Trophoblast cell (in vitro differentiated cells and primary cell): ENCODE data around the gene PCDHGB6.
A peak's percentile ranks its signal among the peaks of the same experiment; 100 is the strongest.

Source experiments
- DNase-seq, 2 donors: peaks; one replicate each; pipeline ENCODE4 v3.0.0-alpha.2; 2016
- H2AFZ ChIP-seq: 2 replicates; pipeline ENCODE4 v1.6.1; 2013; ENCODE audit warnings: low read length, moderate library complexity, mild to moderate bottlenecking; ENCODE audit not compliant: insufficient read depth, poor library complexity
- H2AK5ac ChIP-seq: 2 replicates; pipeline ENCODE4 v1.6.1; 2013; ENCODE audit warnings: mild to moderate bottlenecking, low read length
- H2BK120ac ChIP-seq: 2 replicates; pipeline ENCODE4 v1.6.1; 2013; ENCODE audit warnings: low read length, mild to moderate bottlenecking, moderate library complexity; ENCODE audit not compliant: insufficient read depth, poor library complexity
- H2BK12ac ChIP-seq: 2 replicates; pipeline ENCODE4 v1.6.1; 2013; ENCODE audit warnings: mild to moderate bottlenecking, low read length, moderate library complexity
- H2BK5ac ChIP-seq: 2 replicates; pipeline ENCODE4 v1.6.1; 2013; ENCODE audit warnings: low read length, low read depth, moderate library complexity, mild to moderate bottlenecking; ENCODE audit not compliant: poor library complexity
- H3K14ac ChIP-seq: 2 replicates; pipeline ENCODE4 v1.6.1; 2013; ENCODE audit warnings: mild to moderate bottlenecking, low read length
- H3K18ac ChIP-seq: 2 replicates; pipeline ENCODE4 v1.6.1; 2013; ENCODE audit warnings: mild to moderate bottlenecking, low read length
- H3K23ac ChIP-seq: 2 replicates; pipeline ENCODE4 v1.6.1; 2013; ENCODE audit warnings: low read length
- H3K27ac ChIP-seq: 2 replicates; pipeline ENCODE4 v1.5.1; 2013; ENCODE audit warnings: low read depth, mild to moderate bottlenecking, inconsistent platforms, low read length, moderate library complexity
- H3K27me3 ChIP-seq: 2 replicates; pipeline ENCODE4 v1.6.1; 2013; ENCODE audit warnings: inconsistent platforms, mild to moderate bottlenecking, low read length, moderate library complexity; ENCODE audit not compliant: insufficient read depth
- H3K36me3 ChIP-seq, 2 experiments: 1 replicate in 1 of 2; 2 replicates in 1 of 2; pipeline ENCODE4 v1.6.1; 2013; ENCODE audit warnings: low read length in 2 of 2, mild to moderate bottlenecking in 2 of 2, moderate library complexity in 1 of 2; ENCODE audit not compliant: insufficient read depth in 2 of 2, control insufficient read depth in 1 of 2
- H3K4ac ChIP-seq: 2 replicates; pipeline ENCODE4 v1.6.1; 2013; ENCODE audit warnings: low read depth, mild to moderate bottlenecking, low read length, moderate library complexity
- H3K4me1 ChIP-seq, 2 experiments: 1 replicate in 1 of 2; 2 replicates in 1 of 2; pipeline ENCODE4 v1.6.1; 2013; ENCODE audit warnings: low read length in 2 of 2, mild to moderate bottlenecking in 2 of 2, moderate library complexity in 1 of 2; ENCODE audit not compliant: insufficient read depth in 2 of 2, control insufficient read depth in 1 of 2
- H3K4me2 ChIP-seq: 2 replicates; pipeline ENCODE4 v1.6.1; 2013; ENCODE audit warnings: inconsistent platforms, mild to moderate bottlenecking, low read length, moderate library complexity
- H3K4me3 ChIP-seq: 2 replicates; pipeline ENCODE4 v1.5.1; 2013; ENCODE audit warnings: mild to moderate bottlenecking, low read depth, low read length, inconsistent platforms
- H3K79me1 ChIP-seq: one replicate; pipeline ENCODE4 v1.6.1; 2013; ENCODE audit warnings: low read length
- H3K79me2 ChIP-seq: 2 replicates; pipeline ENCODE4 v1.6.1; 2013; ENCODE audit warnings: low read length, mild to moderate bottlenecking; ENCODE audit not compliant: control insufficient read depth, insufficient read depth, poor library complexity
- H3K9ac ChIP-seq: 2 replicates; pipeline ENCODE4 v1.6.1; 2013; ENCODE audit warnings: mild to moderate bottlenecking, low read length
- H3K9me3 ChIP-seq: 2 replicates; pipeline ENCODE4 v1.6.1; 2013; ENCODE audit warnings: low read depth, mild to moderate bottlenecking, control low read depth, inconsistent platforms, low read length; ENCODE audit not compliant: insufficient read depth
- H4K12ac ChIP-seq: 2 replicates; pipeline ENCODE4 v1.6.1; 2013; ENCODE audit warnings: low read depth, mild to moderate bottlenecking, low read length, moderate library complexity
- H4K8ac ChIP-seq: 2 replicates; pipeline ENCODE4 v1.6.1; 2013; ENCODE audit warnings: low read depth, mild to moderate bottlenecking, low read length, moderate library complexity
- H4K91ac ChIP-seq: one replicate; pipeline ENCODE4 v1.6.1; 2013; ENCODE audit warnings: low read depth, mild to moderate bottlenecking, low read length, moderate library complexity
- WGBS: extraction: QIAGEN DNeasy Blood & Tissue Kit; methylation state at CpG from one replicate; pipeline ENCODE4 v1.1.7; 2013; ENCODE audit warnings: missing lambda C conversion rate; ENCODE audit not compliant: insufficient read length, insufficient coverage; ENCODE audit errors: extremely low coverage; 5-methylcytosine and 5-hydroxymethylcytosine counted together

PCDHGB6 gene

GRCh38 chr5:141439411-141440141 is 31.8 kb downstream of the PCDHGB6 start:
- Histone ChIP-seq H2AFZ (no peak overlapping the region), H3K79me2 (no peaks in the 10 kb centered on the region), H2BK120ac (no peak overlapping the region), H3K9me3 (peaks cover 3% of the 10 kb centered on the region), H3K4ac (no peak overlapping the region), H3K27ac (no peak overlapping the region), H3K36me3 (peaks cover 8 to 10% of the 10 kb centered on the region in 2 experiments), H2BK5ac (no peak overlapping the region), H3K18ac (no peak overlapping the region), H4K12ac (no peak overlapping the region), H3K9ac (no peak overlapping the region), H3K23ac (no peak overlapping the region), H3K4me3 (no peak overlapping the region), H3K4me1 (peaks cover 3 to 5% of the 10 kb centered on the region in 2 experiments), H4K8ac (no peak overlapping the region), H3K79me1 (no peaks in the 10 kb centered on the region), H4K91ac (no peak overlapping the region), H2BK12ac (no peak overlapping the region), H3K14ac (no peak overlapping the region), H3K27me3 (no peaks in the 10 kb centered on the region), H3K4me2 (peak overlapping the region; percentile 3), H2AK5ac (no peak overlapping the region)
- peak; percentile 37 to 64 for DNase-seq
- no CpG with 5 or more reads among the region's 10 CpGs for WGBS

GRCh38 chr5:141440341-141440740 is 32.5 kb downstream of the PCDHGB6 start:
- Histone ChIP-seq H2AFZ (no peak overlapping the region), H3K18ac (no peak overlapping the region), H3K27me3 (no peaks in the 10 kb centered on the region), H4K8ac (no peak overlapping the region), H3K14ac (no peak overlapping the region), H3K79me2 (no peaks in the 10 kb centered on the region), H3K4me3 (no peak overlapping the region), H3K9me3 (peaks cover 3% of the 10 kb centered on the region), H3K23ac (no peak overlapping the region), H3K79me1 (no peaks in the 10 kb centered on the region), H4K91ac (no peak overlapping the region), H3K36me3 (peaks cover 8 to 10% of the 10 kb centered on the region in 2 experiments), H4K12ac (no peak overlapping the region), H3K9ac (no peak overlapping the region), H2AK5ac (no peak overlapping the region), H2BK12ac (no peak overlapping the region), H2BK120ac (no peak overlapping the region), H2BK5ac (no peak overlapping the region), H3K4me1 (peaks cover 3 to 5% of the 10 kb centered on the region in 2 experiments), H3K27ac (no peak overlapping the region), H3K4ac (no peak overlapping the region), H3K4me2 (no peak overlapping the region)
- DNase-seq, result peak in 1 of 2 donors; percentile 6
- no CpG with 5 or more reads among the region's 9 CpGs for WGBS

GRCh38 chr5:141441571-141442170 is 33.9 kb downstream of the PCDHGB6 start:
- Histone ChIP-seq H3K36me3 (peaks cover 8 to 10% of the 10 kb centered on the region in 2 experiments), H2BK5ac (no peak overlapping the region), H4K91ac (no peak overlapping the region), H3K27me3 (no peaks in the 10 kb centered on the region), H2AFZ (no peak overlapping the region), H3K4me1 (peaks cover 3 to 5% of the 10 kb centered on the region in 2 experiments), H4K8ac (no peak overlapping the region), H2BK120ac (no peak overlapping the region), H3K4me3 (no peak overlapping the region), H2BK12ac (no peak overlapping the region), H3K18ac (no peak overlapping the region), H2AK5ac (no peak overlapping the region), H3K79me1 (no peaks in the 10 kb centered on the region), H3K23ac (no peak overlapping the region), H3K4me2 (no peak overlapping the region), H3K9me3 (peaks cover 3% of the 10 kb centered on the region), H3K14ac (no peak overlapping the region), H3K27ac (no peak overlapping the region), H3K79me2 (no peaks in the 10 kb centered on the region), H4K12ac (no peak overlapping the region), H3K9ac (no peak overlapping the region), H3K4ac (no peak overlapping the region)
- DNase-seq, result no peak
- no CpG with 5 or more reads among the region's 50 CpGs for WGBS
